Cardiac muscle cell (in vitro differentiated cells and primary cell): ENCODE results near the gene PITPNC1. TPM values are rescaled to one million over a fixed set of nuclear protein-coding genes. Genes with fewer than 3 reads are reported as not detected.

ENCODE experiments used
- DNase-seq, 2 donors: peaks; one replicate each; pipeline versions ENCODE4 v3.0.0 to v3.0.0-alpha.2; 2010 to 2017; ENCODE audit warnings: low read depth in 1 of 2, low spot score in 1 of 2
- H3K27ac ChIP-seq: fragments of 200-600 bp; sonication (generic); 2 replicates; pipeline ENCODE4 v1.5.1; 2016
- H3K27me3 ChIP-seq: fragments of 200-600 bp; sonication (generic); 2 replicates; pipeline ENCODE4 v1.6.0; 2016; ENCODE audit warnings: control low read depth
- H3K36me3 ChIP-seq: fragments of 200-600 bp; sonication (generic); 2 replicates; pipeline ENCODE4 v1.5.1; 2016; ENCODE audit warnings: control low read depth
- H3K4me1 ChIP-seq: fragments of 200-600 bp; sonication (generic); 2 replicates; pipeline ENCODE4 v1.8.1; 2017; ENCODE audit warnings: low read depth, mild to moderate bottlenecking, mixed run types
- H3K4me3 ChIP-seq: fragments of 200-600 bp; sonication (generic); 2 replicates; pipeline ENCODE4 v1.5.1; 2016; ENCODE audit warnings: mild to moderate bottlenecking
- H3K9me3 ChIP-seq: fragments of 200-600 bp; sonication (generic); 2 replicates; pipeline ENCODE4 v1.5.1; 2017; ENCODE audit warnings: low read depth, mild to moderate bottlenecking, control low read depth
- polyA plus RNA-seq: library from polyadenylated mRNA; unstranded; fragments of >200 nt; fragmentation: Nextera tagmentation; extraction: Ambion mirVana; gene quantifications from 2 replicates; pipeline ENCODE4 v1.2.1, GENCODE V29; 2016
- total RNA-seq: library from RNA; depleted of rRNA; stranded (reverse); fragments of >200 nt; gene quantifications from 2 replicates; pipeline ENCODE4 v1.2.3, GENCODE V29; 2016
- TF ChIP-seq, protein P1 (sequence below): IDR thresholded peaks from 2 replicates; pipeline ENCODE4 v1.5.1; 2012; ENCODE audit warnings: low read depth, mild to moderate bottlenecking, low read length

PITPNC1 gene
- total and polyA plus RNA-seq, 2 experiments from 2014 or later: 4.8 to 5.7 TPM

GRCh38 chr17:67546578-67547527 is 169.8 kb downstream of the PITPNC1 start:
- Histone ChIP-seq H3K27me3 (no peaks in the 10 kb centered on the region), H3K4me3 (no peak overlapping the region), H3K36me3 (no peaks in the 10 kb centered on the region), H3K9me3 (no peaks in the 10 kb centered on the region), H3K4me1 (peaks cover 10% of the 10 kb centered on the region), H3K27ac (peak overlapping the region; percentile 48)
- TF ChIP-seq, protein P1, sequence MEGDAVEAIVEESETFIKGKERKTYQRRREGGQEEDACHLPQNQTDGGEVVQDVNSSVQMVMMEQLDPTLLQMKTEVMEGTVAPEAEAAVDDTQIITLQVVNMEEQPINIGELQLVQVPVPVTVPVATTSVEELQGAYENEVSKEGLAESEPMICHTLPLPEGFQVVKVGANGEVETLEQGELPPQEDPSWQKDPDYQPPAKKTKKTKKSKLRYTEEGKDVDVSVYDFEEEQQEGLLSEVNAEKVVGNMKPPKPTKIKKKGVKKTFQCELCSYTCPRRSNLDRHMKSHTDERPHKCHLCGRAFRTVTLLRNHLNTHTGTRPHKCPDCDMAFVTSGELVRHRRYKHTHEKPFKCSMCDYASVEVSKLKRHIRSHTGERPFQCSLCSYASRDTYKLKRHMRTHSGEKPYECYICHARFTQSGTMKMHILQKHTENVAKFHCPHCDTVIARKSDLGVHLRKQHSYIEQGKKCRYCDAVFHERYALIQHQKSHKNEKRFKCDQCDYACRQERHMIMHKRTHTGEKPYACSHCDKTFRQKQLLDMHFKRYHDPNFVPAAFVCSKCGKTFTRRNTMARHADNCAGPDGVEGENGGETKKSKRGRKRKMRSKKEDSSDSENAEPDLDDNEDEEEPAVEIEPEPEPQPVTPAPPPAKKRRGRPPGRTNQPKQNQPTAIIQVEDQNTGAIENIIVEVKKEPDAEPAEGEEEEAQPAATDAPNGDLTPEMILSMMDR: peak; percentile 24
- DNase-seq: peak in 1 of 2 donors; percentile 87

- H3K27ac ChIP-seq: no peak overlapping the region
- no peak for DNase-seq
- no peaks in the 10 kb centered on the region for H3K9me3 ChIP-seq
- H3K4me3 ChIP-seq: no peak overlapping the region
- no peaks in the 10 kb centered on the region for H3K27me3 ChIP-seq
- no peaks in the 10 kb centered on the region for H3K36me3 ChIP-seq
- TF ChIP-seq, protein P1: no peak
- H3K4me1 ChIP-seq: peaks cover 10% of the 10 kb centered on the region
Measured at GRCh38 chr17:67548693-67549092, 171.6 kb downstream of the PITPNC1 start.

DNA sequence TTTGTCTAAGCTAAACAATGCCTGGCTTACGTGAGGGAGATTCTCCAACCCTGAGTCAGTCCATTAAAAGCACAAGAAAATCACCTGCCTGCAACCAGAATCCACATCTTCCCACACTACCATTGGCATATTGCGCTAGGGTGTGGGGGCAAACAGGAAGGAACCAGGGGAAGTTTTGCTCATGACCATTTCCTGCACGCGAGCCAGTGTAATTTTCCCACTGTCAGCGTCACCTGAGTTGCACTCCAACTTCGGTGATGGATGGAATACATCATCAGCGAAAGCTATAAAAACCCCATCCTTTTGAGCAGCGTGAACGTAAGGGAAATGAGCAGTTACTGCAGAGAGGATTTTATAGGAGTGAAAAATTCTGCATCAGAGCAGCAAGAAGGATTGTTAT is 172.7 kb downstream of the PITPNC1 start:
- Histone ChIP-seq H3K36me3 (no peaks in the 10 kb centered on the region), H3K27ac (no peak overlapping the region), H3K9me3 (no peaks in the 10 kb centered on the region), H3K27me3 (no peaks in the 10 kb centered on the region), H3K4me3 (no peak overlapping the region), H3K4me1 (peaks cover 10% of the 10 kb centered on the region)
- no peak for DNase-seq
- TF ChIP-seq, protein P1: no peak

DNA sequence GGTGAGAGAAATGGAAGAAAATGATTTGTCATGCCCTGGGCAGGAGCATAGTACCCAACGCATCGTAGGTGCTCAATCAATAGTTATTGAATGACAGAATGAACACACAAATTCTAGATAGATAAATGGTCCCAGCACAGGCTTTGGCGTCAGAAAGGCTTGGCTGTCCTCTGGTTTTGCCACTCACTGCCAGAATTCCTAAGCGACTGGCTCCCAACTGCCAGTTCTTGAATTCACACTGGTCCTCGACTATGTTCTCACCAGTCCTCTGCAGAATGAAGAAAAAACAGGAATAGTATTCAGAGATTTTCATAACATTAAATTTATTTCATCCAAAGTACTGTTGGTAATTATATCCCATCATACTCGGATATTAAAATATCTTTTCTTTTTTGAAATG is 177.6 kb downstream of the PITPNC1 start:
- Histone ChIP-seq H3K36me3 (no peaks in the 10 kb centered on the region), H3K27me3 (no peaks in the 10 kb centered on the region), H3K9me3 (no peaks in the 10 kb centered on the region), H3K4me3 (no peak overlapping the region), H3K27ac (no peak overlapping the region), H3K4me1 (peaks cover 16% of the 10 kb centered on the region)
- DNase-seq: no peak
- TF ChIP-seq, protein P1: no peak

- Histone ChIP-seq H3K4me3 (no peak overlapping the region), H3K9me3 (no peaks in the 10 kb centered on the region), H3K27ac (no peak overlapping the region), H3K27me3 (no peaks in the 10 kb centered on the region), H3K36me3 (no peaks in the 10 kb centered on the region), H3K4me1 (peaks cover 22% of the 10 kb centered on the region)
- no peak for DNase-seq
- TF ChIP-seq, protein P1: no peak
Measured at GRCh38 chr17:67555855-67556254, 178.8 kb downstream of the PITPNC1 start.
